ENCODE data around the gene FAM118B. TPM values are rescaled to one million over a fixed set of nuclear protein-coding genes. Genes with fewer than 3 reads are reported as not detected.

Gene FAM118B
- total RNA-seq, 1 donor from 2014 or later: 32.4 TPM

- no peak for TF ChIP-seq CTCF (IDR thresholded peaks at IDR 0.05; ENCODE audit: unreplicated experiment)
Observed at GRCh38 chr11:126284829-126285228, 73.2 kb downstream of the FAM118B start.

GRCh38 chr11:126288237-126288636 lies 76.7 kb downstream of the FAM118B start:
- H3K4me1 Mint-ChIP-seq (ENCODE audit: low read depth): peaks cover 12% of the 10 kb centered on the region
- H3K36me3 Mint-ChIP-seq (ENCODE audit: insufficient read depth): peaks cover under 1% of the 10 kb centered on the region
- no peak for DNase-seq (ENCODE audit: low spot score, unreplicated experiment)
- H3K27me3 Mint-ChIP-seq: no peaks in the 10 kb centered on the region
- no peak for TF ChIP-seq CTCF (IDR thresholded peaks at IDR 0.05; ENCODE audit: unreplicated experiment)
- H3K4me3 Mint-ChIP-seq (ENCODE audit: low read depth): no peak overlapping the region
- no peaks in the 10 kb centered on the region for H3K9me3 Mint-ChIP-seq (ENCODE audit: low read depth)
- no peak overlapping the region for H3K27ac Mint-ChIP-seq

More at GRCh38 chr11:126284829-126285228, 73.2 kb downstream of the FAM118B start:
- Mint-ChIP-seq H3K4me1 (ENCODE audit: low read depth) (peaks cover 15% of the 10 kb centered on the region), H3K27ac (no peak overlapping the region), H3K27me3 (no peaks in the 10 kb centered on the region), H3K4me3 (ENCODE audit: low read depth) (peak overlapping the region; percentile 45), H3K9me3 (ENCODE audit: low read depth) (no peaks in the 10 kb centered on the region), H3K36me3 (ENCODE audit: insufficient read depth) (no peaks in the 10 kb centered on the region)
- DNase-seq (ENCODE audit: low spot score, unreplicated experiment): no peak

GRCh38 chr11:126290887-126291286 lies 79.3 kb downstream of the FAM118B start:
- Mint-ChIP-seq H3K4me3 (ENCODE audit: low read depth) (no peak overlapping the region), H3K36me3 (ENCODE audit: insufficient read depth) (peaks cover 4% of the 10 kb centered on the region), H3K4me1 (ENCODE audit: low read depth) (peaks cover 6% of the 10 kb centered on the region), H3K9me3 (ENCODE audit: low read depth) (no peaks in the 10 kb centered on the region), H3K27me3 (no peaks in the 10 kb centered on the region), H3K27ac (no peak overlapping the region)
- TF ChIP-seq CTCF (IDR thresholded peaks at IDR 0.05; ENCODE audit: unreplicated experiment): no peak
- DNase-seq (ENCODE audit: low spot score, unreplicated experiment): no peak

GRCh38 chr11:126293726-126294125 lies 82.1 kb downstream of the FAM118B start:
- H3K27me3 Mint-ChIP-seq: no peaks in the 10 kb centered on the region
- no peak overlapping the region for H3K4me3 Mint-ChIP-seq (ENCODE audit: low read depth)
- H3K36me3 Mint-ChIP-seq (ENCODE audit: insufficient read depth): peaks cover 5% of the 10 kb centered on the region
- H3K4me1 Mint-ChIP-seq (ENCODE audit: low read depth): peaks cover 6% of the 10 kb centered on the region
- no peak for DNase-seq (ENCODE audit: low spot score, unreplicated experiment)
- H3K9me3 Mint-ChIP-seq (ENCODE audit: low read depth): no peaks in the 10 kb centered on the region
- no peak overlapping the region for H3K27ac Mint-ChIP-seq
- no peak for TF ChIP-seq CTCF (IDR thresholded peaks at IDR 0.05; ENCODE audit: unreplicated experiment)

GRCh38 chr11:126297004-126297403 lies 85.4 kb downstream of the FAM118B start:
- Mint-ChIP-seq H3K27ac (no peak overlapping the region), H3K4me1 (ENCODE audit: low read depth) (no peaks in the 10 kb centered on the region), H3K4me3 (ENCODE audit: low read depth) (no peak overlapping the region), H3K9me3 (ENCODE audit: low read depth) (no peaks in the 10 kb centered on the region), H3K36me3 (ENCODE audit: insufficient read depth) (peaks cover 8% of the 10 kb centered on the region), H3K27me3 (no peaks in the 10 kb centered on the region)
- no peak for DNase-seq (ENCODE audit: low spot score, unreplicated experiment)
- no peak for TF ChIP-seq CTCF (IDR thresholded peaks at IDR 0.05; ENCODE audit: unreplicated experiment)

Measured in progenitor cell of endocrine pancreas (in vitro differentiated cells).